K562 (cell line): ENCODE data around the gene SLC2A4. TPM values are rescaled to one million over a fixed set of nuclear protein-coding genes. Genes with fewer than 3 reads are reported as not detected.
A peak's percentile ranks its signal among the peaks of the same experiment; 100 is the strongest.

Experiments used
- ATF7 ChIP-seq: fragments of 450-650 bp; IDR thresholded peaks from 2 replicates; pipeline ENCODE4 v1.7.1; 2014; ENCODE audit warnings: mild to moderate bottlenecking, moderate library complexity
- BRD4 ChIP-seq: fragments of 200-600 bp; sonication (generic); IDR thresholded peaks from 2 replicates; pipeline ENCODE4 v1.6.1; 2017; ENCODE audit warnings: inconsistent platforms
- MAZ ChIP-seq, 2 experiments: fragments of 450-650 bp in 1 of 2; sonication (generic) in 1 of 2; formaldehyde crosslinking; IDR thresholded peaks in 1 of 2; conservative IDR thresholded peaks in 1 of 2; 2 replicates each; pipeline versions ENCODE4 v1.4.0 to v1.5.0; 2020; ENCODE audit warnings: mild to moderate bottlenecking in 1 of 2, missing genetic modification reagents in 1 of 2
- NRF1 ChIP-seq, 2 experiments: fragments of 450-650 bp; IDR thresholded peaks in 1 of 2; conservative IDR thresholded peaks in 1 of 2; 2 replicates each; pipeline ENCODE4 v1.6.1; 2014; ENCODE audit warnings: mild to moderate bottlenecking in 2 of 2
- SRSF3 ChIP-seq: fragments of 200-400 bp; formaldehyde crosslinking; IDR thresholded peaks from 2 replicates; pipeline ENCODE4 v1.6.1; 2016; ENCODE audit warnings: mild to moderate bottlenecking, low read length, moderate library complexity; ENCODE audit not compliant: insufficient read depth
- TAF7 ChIP-seq: fragments of 450-650 bp; IDR thresholded peaks from 2 replicates; pipeline ENCODE4 v1.6.1; 2016; ENCODE audit warnings: missing genetic modification characterization, missing compliant biosample characterization
- ZFP1 ChIP-seq: fragments of 450-650 bp; formaldehyde crosslinking; IDR thresholded peaks from 2 replicates; pipeline ENCODE4 v1.4.0; 2020; ENCODE audit warnings: mild to moderate bottlenecking, mixed read lengths
- ZNF280B ChIP-seq: fragments of 250-450 bp; sonication (Bioruptor Pico); IDR thresholded peaks from 2 replicates; pipeline ENCODE4 v1.5.1; 2021; ENCODE audit warnings: mild to moderate bottlenecking
- polyA plus RNA-seq, 8 experiments: library from polyadenylated mRNA; depleted of rRNA in 4 of 8; stranded (reverse) in 5 of 8; unstranded in 3 of 8; fragments of >200 nt; fragmentation: Nextera tagmentation in 2 of 8; fragmentation: Illumina TruSeq in 1 of 8; extraction: Ambion mirVana in 2 of 8; extraction: Trizol in 1 of 8; gene quantifications; 2 replicates each; pipeline versions ENCODE4 v1.2.1 to v1.2.3, GENCODE V29; 2011 to 2014; ENCODE audit warnings: inconsistent platforms in 1 of 8, missing spikeins in 1 of 8
- total RNA-seq, 7 experiments: library from RNA; depleted of rRNA in 6 of 7; stranded (reverse); fragments of >200 nt in 6 of 7; fragmentation: Illumina TruSeq in 2 of 7; extraction: Trizol in 2 of 7; gene quantifications; 2 replicates each; pipeline versions ENCODE4 v1.2.1 to v1.2.3, GENCODE V29; 2011 to 2021; ENCODE audit warnings: low replicate concordance in 1 of 7
- TF ChIP-seq, protein P1 (sequence below): sonication (generic); formaldehyde crosslinking; IDR thresholded peaks from 2 replicates; pipeline ENCODE4 v1.8.0; 2022; ENCODE audit warnings: missing genetic modification reagents, mild to moderate bottlenecking, borderline replicate concordance
- TF ChIP-seq, protein P2 (sequence below): sonication (generic); formaldehyde crosslinking; IDR thresholded peaks from 2 replicates; pipeline ENCODE4 v1.8.0; 2022; ENCODE audit warnings: mild to moderate bottlenecking, missing genetic modification reagents, borderline replicate concordance
- TF ChIP-seq, protein P3 (sequence below), 2 experiments: fragments of 450-650 bp; formaldehyde crosslinking in 1 of 2; IDR thresholded peaks; 2 replicates each; pipeline versions ENCODE4 v1.4.0 to v1.6.1; 2014 to 2020; ENCODE audit warnings: mild to moderate bottlenecking in 2 of 2, borderline replicate concordance in 1 of 2, low read depth in 1 of 2

Gene SLC2A4
- total and polyA plus RNA-seq, 9 of the 15 experiments (the other 6 are each of a cell fraction or from before 2014, with no cell fraction given): 0.74 to 3.5 (median 1.6) TPM

DNA sequence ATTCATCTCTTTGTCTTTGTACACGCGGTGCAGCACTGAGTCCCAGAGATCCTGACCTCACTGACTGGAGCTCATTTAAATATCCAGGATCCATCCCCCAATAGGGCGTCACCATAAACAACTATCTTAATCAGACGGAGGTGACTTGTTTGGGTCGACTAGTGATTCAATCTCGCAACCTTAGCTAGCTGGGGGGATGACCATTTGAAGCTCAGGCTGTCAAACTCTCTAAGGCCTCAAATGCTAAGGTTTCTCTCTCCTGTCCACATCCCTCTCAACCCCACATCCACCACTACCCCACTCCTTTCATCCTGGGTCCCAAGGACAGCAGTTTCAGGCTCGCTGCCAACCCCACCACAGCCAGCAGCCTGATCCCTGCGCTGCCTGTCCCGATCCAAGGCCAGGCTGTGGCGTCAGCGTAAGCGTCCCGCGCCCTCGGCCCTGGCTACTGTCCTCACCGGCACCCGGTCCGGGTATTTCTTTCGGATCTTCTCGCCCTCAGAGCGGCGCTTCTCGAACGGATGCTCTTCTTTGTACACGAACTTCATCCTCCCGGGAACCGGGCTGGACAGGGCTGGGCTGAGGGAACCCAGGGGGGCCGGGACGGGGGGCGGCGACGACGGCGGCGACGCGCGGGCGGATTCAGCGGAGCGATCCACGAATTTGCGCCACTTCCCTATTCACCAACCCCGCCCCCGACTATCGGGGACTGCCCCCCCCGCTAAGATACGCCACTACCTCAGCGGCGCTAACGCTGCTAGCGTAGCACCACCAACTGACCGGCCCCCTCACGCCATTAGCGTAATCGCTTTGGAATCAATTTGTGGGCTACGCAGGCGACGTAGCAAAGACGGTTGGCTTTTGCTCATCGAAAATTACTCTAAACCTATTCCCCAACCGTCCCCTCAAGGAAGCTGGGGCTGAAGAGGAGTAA lies 39.5 kb upstream of the SLC2A4 start, which contains the start of gene GABARAP (continued):
- TF ChIP-seq, protein P1, sequence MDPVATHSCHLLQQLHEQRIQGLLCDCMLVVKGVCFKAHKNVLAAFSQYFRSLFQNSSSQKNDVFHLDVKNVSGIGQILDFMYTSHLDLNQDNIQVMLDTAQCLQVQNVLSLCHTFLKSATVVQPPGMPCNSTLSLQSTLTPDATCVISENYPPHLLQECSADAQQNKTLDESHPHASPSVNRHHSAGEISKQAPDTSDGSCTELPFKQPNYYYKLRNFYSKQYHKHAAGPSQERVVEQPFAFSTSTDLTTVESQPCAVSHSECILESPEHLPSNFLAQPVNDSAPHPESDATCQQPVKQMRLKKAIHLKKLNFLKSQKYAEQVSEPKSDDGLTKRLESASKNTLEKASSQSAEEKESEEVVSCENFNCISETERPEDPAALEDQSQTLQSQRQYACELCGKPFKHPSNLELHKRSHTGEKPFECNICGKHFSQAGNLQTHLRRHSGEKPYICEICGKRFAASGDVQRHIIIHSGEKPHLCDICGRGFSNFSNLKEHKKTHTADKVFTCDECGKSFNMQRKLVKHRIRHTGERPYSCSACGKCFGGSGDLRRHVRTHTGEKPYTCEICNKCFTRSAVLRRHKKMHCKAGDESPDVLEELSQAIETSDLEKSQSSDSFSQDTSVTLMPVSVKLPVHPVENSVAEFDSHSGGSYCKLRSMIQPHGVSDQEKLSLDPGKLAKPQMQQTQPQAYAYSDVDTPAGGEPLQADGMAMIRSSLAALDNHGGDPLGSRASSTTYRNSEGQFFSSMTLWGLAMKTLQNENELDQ: no peak
- TF ChIP-seq BRD4 (no peak), ZFP1 (CRISPR knock-in tag) (no peak), MAZ (CRISPR knock-in tag; conservative IDR thresholded peaks at IDR 0.05 in 1 of 2, IDR thresholded peaks at IDR 0.05 in 1 of 2) (peak; percentile 35 to 59; a peak in 3 of 4 replicates), ZNF280B (CRISPR knock-in tag) (no peak), SRSF3 (no peak), TAF7 (tag) (0 out of 2 replicates have a peak, but pooled peaks have one; percentile 47), NRF1 (conservative IDR thresholded peaks at IDR 0.05 in 1 of 2, IDR thresholded peaks at IDR 0.05 in 1 of 2) (peak; percentile 23 to 45; a peak in 2 of 4 replicates), ATF7 (peak; percentile 35; the same call in 1 of the 2 replicates)
- TF ChIP-seq, protein P2, sequence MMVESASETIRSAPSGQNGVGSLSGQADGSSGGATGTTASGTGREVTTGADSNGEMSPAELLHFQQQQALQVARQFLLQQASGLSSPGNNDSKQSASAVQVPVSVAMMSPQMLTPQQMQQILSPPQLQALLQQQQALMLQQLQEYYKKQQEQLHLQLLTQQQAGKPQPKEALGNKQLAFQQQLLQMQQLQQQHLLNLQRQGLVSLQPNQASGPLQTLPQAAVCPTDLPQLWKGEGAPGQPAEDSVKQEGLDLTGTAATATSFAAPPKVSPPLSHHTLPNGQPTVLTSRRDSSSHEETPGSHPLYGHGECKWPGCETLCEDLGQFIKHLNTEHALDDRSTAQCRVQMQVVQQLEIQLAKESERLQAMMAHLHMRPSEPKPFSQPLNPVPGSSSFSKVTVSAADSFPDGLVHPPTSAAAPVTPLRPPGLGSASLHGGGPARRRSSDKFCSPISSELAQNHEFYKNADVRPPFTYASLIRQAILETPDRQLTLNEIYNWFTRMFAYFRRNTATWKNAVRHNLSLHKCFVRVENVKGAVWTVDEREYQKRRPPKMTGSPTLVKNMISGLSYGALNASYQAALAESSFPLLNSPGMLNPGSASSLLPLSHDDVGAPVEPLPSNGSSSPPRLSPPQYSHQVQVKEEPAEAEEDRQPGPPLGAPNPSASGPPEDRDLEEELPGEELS (CRISPR knock-in tag): no peak
- TF ChIP-seq, protein P3, sequence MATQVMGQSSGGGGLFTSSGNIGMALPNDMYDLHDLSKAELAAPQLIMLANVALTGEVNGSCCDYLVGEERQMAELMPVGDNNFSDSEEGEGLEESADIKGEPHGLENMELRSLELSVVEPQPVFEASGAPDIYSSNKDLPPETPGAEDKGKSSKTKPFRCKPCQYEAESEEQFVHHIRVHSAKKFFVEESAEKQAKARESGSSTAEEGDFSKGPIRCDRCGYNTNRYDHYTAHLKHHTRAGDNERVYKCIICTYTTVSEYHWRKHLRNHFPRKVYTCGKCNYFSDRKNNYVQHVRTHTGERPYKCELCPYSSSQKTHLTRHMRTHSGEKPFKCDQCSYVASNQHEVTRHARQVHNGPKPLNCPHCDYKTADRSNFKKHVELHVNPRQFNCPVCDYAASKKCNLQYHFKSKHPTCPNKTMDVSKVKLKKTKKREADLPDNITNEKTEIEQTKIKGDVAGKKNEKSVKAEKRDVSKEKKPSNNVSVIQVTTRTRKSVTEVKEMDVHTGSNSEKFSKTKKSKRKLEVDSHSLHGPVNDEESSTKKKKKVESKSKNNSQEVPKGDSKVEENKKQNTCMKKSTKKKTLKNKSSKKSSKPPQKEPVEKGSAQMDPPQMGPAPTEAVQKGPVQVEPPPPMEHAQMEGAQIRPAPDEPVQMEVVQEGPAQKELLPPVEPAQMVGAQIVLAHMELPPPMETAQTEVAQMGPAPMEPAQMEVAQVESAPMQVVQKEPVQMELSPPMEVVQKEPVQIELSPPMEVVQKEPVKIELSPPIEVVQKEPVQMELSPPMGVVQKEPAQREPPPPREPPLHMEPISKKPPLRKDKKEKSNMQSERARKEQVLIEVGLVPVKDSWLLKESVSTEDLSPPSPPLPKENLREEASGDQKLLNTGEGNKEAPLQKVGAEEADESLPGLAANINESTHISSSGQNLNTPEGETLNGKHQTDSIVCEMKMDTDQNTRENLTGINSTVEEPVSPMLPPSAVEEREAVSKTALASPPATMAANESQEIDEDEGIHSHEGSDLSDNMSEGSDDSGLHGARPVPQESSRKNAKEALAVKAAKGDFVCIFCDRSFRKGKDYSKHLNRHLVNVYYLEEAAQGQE (IDR thresholded peaks at IDR 0.05; ENCODE audit: borderline replicate concordance): no peak
- TF ChIP-seq, protein P3 (CRISPR knock-in tag; IDR thresholded peaks at IDR 0.05; ENCODE audit: low read depth): no peak
